DOHH2 (cell line): ENCODE data around the gene BPIFB1.

ENCODE experiments used
- H3F3A ChIP-seq: fragments of 200-600 bp; sonication (generic), shearing (Covaris generic); 2 replicates; pipeline ENCODE4 v1.6.0; 2016; ENCODE audit warnings: antibody characterized with exemption, mild to moderate bottlenecking; ENCODE audit not compliant: control insufficient read depth, insufficient read depth
- H3K27ac ChIP-seq: fragments of 200-600 bp; sonication (generic); 2 replicates; pipeline ENCODE4 v1.5.1; 2014; ENCODE audit warnings: low read depth, mild to moderate bottlenecking, low read length, moderate library complexity
- H3K27me3 ChIP-seq: fragments of 200-600 bp; sonication (generic); 2 replicates; pipeline ENCODE4 v1.6.1; 2014; ENCODE audit warnings: mild to moderate bottlenecking, low read length, mixed read lengths; ENCODE audit not compliant: control insufficient read depth
- H3K36me3 ChIP-seq: fragments of 200-600 bp; sonication (generic); 2 replicates; pipeline ENCODE4 v1.6.1; 2014; ENCODE audit warnings: mild to moderate bottlenecking, low read length, moderate library complexity, mixed read lengths; ENCODE audit not compliant: control insufficient read depth
- H3K4me1 ChIP-seq: fragments of 200-600 bp; sonication (generic); 2 replicates; pipeline ENCODE4 v1.6.1; 2014; ENCODE audit warnings: mild to moderate bottlenecking, low read length, mixed read lengths; ENCODE audit not compliant: control insufficient read depth
- H3K4me2 ChIP-seq: fragments of 200-600 bp; sonication (generic); 2 replicates; pipeline ENCODE4 v1.6.0; 2014; ENCODE audit warnings: mild to moderate bottlenecking, low read length, moderate library complexity
- H3K4me3 ChIP-seq: fragments of 200-600 bp; sonication (generic); 2 replicates; pipeline ENCODE4 v1.5.1; 2014; ENCODE audit warnings: mild to moderate bottlenecking, low read length, mixed read lengths
- H3K79me2 ChIP-seq: fragments of 200-600 bp; sonication (generic); 2 replicates; pipeline ENCODE4 v1.6.1; 2014; ENCODE audit warnings: mild to moderate bottlenecking, low read length, mixed read lengths; ENCODE audit not compliant: control insufficient read depth
- H3K9me2 ChIP-seq: fragments of 200-600 bp; sonication (generic); replicated peaks from 2 replicates; pipeline ENCODE4 v1.6.1; 2014; ENCODE audit warnings: mild to moderate bottlenecking, low read length, mixed read lengths; ENCODE audit not compliant: control insufficient read depth
- H3K9me3 ChIP-seq: fragments of 200-600 bp; sonication (generic); 2 replicates; pipeline ENCODE4 v1.6.1; 2014; ENCODE audit warnings: antibody characterized with exemption, low read length, mixed read lengths; ENCODE audit not compliant: control insufficient read depth, insufficient read depth
- H4K20me1 ChIP-seq: fragments of 200-600 bp; sonication (generic); 2 replicates; pipeline ENCODE4 v1.6.0; 2014; ENCODE audit warnings: low read depth, mild to moderate bottlenecking, antibody characterized with exemption, low read length, moderate library complexity; ENCODE audit not compliant: control insufficient read depth, insufficient read depth
- EZH2phosphoT487 ChIP-seq: fragments of 200-600 bp; sonication (generic); IDR thresholded peaks from 2 replicates; pipeline ENCODE4 v1.6.1; 2017; ENCODE audit warnings: borderline replicate concordance, mild to moderate bottlenecking, antibody characterized with exemption, low read length, moderate library complexity, mixed read lengths
- TF ChIP-seq, protein P1 (sequence below): fragments of 200-600 bp; sonication (generic); IDR thresholded peaks from one replicate; pipeline ENCODE4 v1.5.1; 2014; ENCODE audit warnings: antibody characterized with exemption, mild to moderate bottlenecking, low read depth, low read length; ENCODE audit not compliant: poor library complexity, severe bottlenecking

The BPIFB1 gene

DNA sequence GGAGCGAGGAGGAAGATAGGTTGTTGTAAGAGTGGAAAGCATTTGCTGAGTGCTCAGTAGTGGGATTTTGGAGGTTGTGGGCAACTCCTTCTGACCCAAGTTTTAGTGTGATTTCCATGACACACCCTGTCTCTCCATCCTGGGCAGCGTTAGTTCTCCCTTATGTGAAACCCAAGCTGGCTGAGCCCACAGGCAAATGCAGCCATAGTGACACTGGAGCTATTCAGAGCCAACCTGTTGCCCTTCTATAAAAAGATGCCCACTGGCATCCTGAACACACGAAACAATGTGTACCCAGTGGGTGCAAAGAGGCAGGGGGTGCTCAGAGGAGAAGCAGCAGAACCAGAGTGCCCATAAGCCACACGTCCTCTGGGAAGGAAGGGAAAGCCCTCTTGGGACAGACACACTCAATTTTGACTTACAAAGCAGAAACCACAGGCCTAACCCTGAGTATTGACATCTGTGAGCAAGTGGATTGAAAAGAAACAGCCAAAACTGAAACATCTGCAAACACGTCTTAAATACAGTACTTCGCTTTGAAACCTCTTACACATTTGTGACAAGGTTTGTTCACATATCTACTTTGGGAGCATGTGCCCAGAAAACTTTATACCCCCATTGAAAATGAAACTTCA lies 54.6 kb downstream of the BPIFB1 start:
- no peaks in the 10 kb centered on the region for H3K27me3 ChIP-seq
- H3K27ac ChIP-seq = no peak overlapping the region
- H3K4me2 ChIP-seq = no peak overlapping the region
- H3K79me2 ChIP-seq = no peaks in the 10 kb centered on the region
- no peaks in the 10 kb centered on the region for H4K20me1 ChIP-seq
- H3K4me3 ChIP-seq = no peak overlapping the region
- H3K36me3 ChIP-seq = no peaks in the 10 kb centered on the region
- no peaks in the 10 kb centered on the region for H3K9me3 ChIP-seq
- no peaks in the 10 kb centered on the region for H3F3A ChIP-seq
- H3K4me1 ChIP-seq = no peaks in the 10 kb centered on the region
- H3K9me2 ChIP-seq = no peaks in the 10 kb centered on the region
- TF ChIP-seq, protein P1, sequence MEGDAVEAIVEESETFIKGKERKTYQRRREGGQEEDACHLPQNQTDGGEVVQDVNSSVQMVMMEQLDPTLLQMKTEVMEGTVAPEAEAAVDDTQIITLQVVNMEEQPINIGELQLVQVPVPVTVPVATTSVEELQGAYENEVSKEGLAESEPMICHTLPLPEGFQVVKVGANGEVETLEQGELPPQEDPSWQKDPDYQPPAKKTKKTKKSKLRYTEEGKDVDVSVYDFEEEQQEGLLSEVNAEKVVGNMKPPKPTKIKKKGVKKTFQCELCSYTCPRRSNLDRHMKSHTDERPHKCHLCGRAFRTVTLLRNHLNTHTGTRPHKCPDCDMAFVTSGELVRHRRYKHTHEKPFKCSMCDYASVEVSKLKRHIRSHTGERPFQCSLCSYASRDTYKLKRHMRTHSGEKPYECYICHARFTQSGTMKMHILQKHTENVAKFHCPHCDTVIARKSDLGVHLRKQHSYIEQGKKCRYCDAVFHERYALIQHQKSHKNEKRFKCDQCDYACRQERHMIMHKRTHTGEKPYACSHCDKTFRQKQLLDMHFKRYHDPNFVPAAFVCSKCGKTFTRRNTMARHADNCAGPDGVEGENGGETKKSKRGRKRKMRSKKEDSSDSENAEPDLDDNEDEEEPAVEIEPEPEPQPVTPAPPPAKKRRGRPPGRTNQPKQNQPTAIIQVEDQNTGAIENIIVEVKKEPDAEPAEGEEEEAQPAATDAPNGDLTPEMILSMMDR = no peak
- no peak for TF ChIP-seq EZH2phosphoT487

DNA sequence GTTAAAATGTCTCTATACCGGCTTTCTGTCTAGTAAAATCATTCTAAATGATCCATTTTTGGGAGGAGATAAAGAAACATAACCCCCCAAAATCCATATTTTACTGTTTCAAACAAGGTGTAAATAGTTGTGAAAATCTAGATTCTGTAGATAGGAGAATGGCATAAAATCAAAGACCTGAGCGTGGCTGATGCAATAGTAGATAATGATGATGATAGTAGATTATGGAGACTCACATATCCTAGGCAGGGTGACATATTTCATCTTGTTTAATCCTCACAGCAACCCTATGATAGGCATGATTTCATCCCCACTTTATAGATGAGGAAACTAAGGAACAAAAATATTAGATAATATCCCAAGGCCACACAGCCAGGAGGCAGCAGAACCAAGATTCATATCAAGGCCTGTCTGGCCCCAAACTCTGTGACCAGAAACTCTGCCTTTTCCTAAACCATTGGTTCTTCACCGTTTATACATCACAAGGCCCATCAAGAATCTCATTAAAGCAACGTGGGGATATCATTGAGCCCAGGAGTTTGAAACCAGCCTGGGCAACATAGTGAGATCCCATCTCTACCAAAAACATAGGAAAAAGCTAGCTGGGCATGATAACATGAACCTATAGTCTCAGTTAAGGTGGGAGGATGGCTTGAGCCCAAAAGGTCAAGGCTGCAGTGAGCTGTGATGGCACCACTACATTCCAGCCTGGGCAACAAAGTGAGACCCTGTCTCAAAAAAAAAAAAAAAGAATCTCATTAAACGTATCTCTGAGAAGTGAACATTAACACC lies 55.6 kb downstream of the BPIFB1 start:
- Histone ChIP-seq H3K27ac (no peak overlapping the region), H4K20me1 (no peaks in the 10 kb centered on the region), H3K9me2 (no peaks in the 10 kb centered on the region), H3K4me2 (no peak overlapping the region), H3K4me3 (no peak overlapping the region), H3K9me3 (no peaks in the 10 kb centered on the region), H3K36me3 (no peaks in the 10 kb centered on the region), H3K4me1 (no peaks in the 10 kb centered on the region), H3K27me3 (no peaks in the 10 kb centered on the region), H3F3A (no peaks in the 10 kb centered on the region), H3K79me2 (no peaks in the 10 kb centered on the region)
- TF ChIP-seq EZH2phosphoT487 = no peak
- TF ChIP-seq, protein P1 = no peak

DNA sequence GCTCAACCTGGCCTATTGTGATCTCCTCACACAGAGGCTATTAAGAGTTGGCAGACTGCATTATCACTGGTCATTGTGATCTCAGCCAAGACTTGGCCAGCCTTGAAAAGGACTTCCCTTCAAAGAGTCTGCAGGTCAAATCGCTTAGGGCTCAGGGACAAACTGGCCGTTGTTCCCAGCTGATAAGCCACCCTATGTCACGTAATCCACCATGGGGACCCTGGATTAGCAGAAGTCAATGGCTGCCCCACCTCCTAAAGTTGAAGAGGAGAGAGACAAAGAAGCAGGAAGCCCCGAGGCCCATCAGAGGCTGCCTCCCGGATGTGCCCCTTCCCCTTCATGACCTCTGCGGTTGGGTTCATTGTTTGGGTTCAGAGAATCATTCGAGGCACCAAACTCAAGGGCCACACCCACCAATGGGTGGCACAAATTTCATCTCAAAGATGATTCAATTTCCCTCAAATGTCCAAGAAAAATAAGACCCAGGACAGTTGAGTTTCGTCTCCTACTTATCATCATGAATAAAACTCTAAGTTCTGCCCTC lies 56.6 kb downstream of the BPIFB1 start:
- Histone ChIP-seq H3K27ac (no peak overlapping the region), H3K36me3 (no peaks in the 10 kb centered on the region), H3F3A (no peaks in the 10 kb centered on the region), H3K9me3 (no peaks in the 10 kb centered on the region), H3K4me1 (peaks cover under 1% of the 10 kb centered on the region), H3K9me2 (no peaks in the 10 kb centered on the region), H3K4me2 (no peak overlapping the region), H3K27me3 (no peaks in the 10 kb centered on the region), H3K79me2 (no peaks in the 10 kb centered on the region), H4K20me1 (no peaks in the 10 kb centered on the region), H3K4me3 (no peak overlapping the region)
- TF ChIP-seq, protein P1 = no peak
- TF ChIP-seq EZH2phosphoT487 = no peak
